Measurements from ENCODE around the gene FAM3D.

- no peak for TF ChIP-seq CTCF (conservative IDR thresholded peaks at IDR 0.05)
- TF ChIP-seq ZFX (IDR thresholded peaks at IDR 0.05), result no peak
Measured at GRCh38 chr3:58613236-58614132, 53.1 kb downstream of the FAM3D start.
